ENCODE data around the gene OLFML3. TPM values are rescaled to one million over a fixed set of nuclear protein-coding genes. Genes with fewer than 3 reads are reported as not detected.
"Not testable (repeated sequence)": the region's sequence is repeated elsewhere in the genome, so short reads cannot be mapped to it uniquely, and the experiment has no call there.

Gene OLFML3
- total and polyA plus RNA-seq, 5 experiments from 2014 or later: 0.36 to 0.49 TPM; not detected in 3

- peaks cover 9 to 32% (median 23%) of the 10 kb centered on the region in 9 donors for H3K9me3 Mint-ChIP-seq
- DNase-seq (no peak), ATAC-seq (no peak)
- H3K27me3 Mint-ChIP-seq: peaks cover 0 to 7% (median 0%) of the 10 kb centered on the region in 5 donors
- peaks cover 4 to 9% (median 5%) of the 10 kb centered on the region in 4 donors for H3K4me1 Mint-ChIP-seq
- H3K4me3 Mint-ChIP-seq: no peak overlapping the region
- no peak overlapping the region for H3K27ac Mint-ChIP-seq
- H3K36me3 Mint-ChIP-seq: peaks cover 0 to 24% (median 19%) of the 10 kb centered on the region in 3 donors
- POLR2A ChIA-PET: interaction anchor here (0.7 kb wide), 2 partner anchors 12 to 345 kb away, joined by 3 to 5 read pairs; no protein-coding TSS in a partner anchor
These were observed 16.1 kb downstream of the OLFML3 start for GRCh38 chr1:113995382-113995781.

- POLR2A ChIA-PET: no interaction called here
- no peak for DNase-seq
- Mint-ChIP-seq H3K36me3 (peaks cover 0 to 19% (median 19%) of the 10 kb centered on the region in 3 donors), H3K4me1 (peaks cover 4 to 9% (median 5%) of the 10 kb centered on the region in 4 donors), H3K9me3 (peaks cover 9 to 29% (median 23%) of the 10 kb centered on the region in 9 donors), H3K27me3 (peaks cover 0 to 11% (median 0%) of the 10 kb centered on the region in 5 donors), H3K27ac (peak overlapping the region in 1 of 10 donors; percentile 13), H3K4me3 (no peak overlapping the region)
- ATAC-seq: no peak
These were observed 19.1 kb downstream of the OLFML3 start for GRCh38 chr1:113998361-113998760.

GRCh38 chr1:113999233-113999632, 20.0 kb downstream of the OLFML3 start:
- Mint-ChIP-seq H3K27me3 (peaks cover 0 to 10% (median 2%) of the 10 kb centered on the region in 5 donors), H3K4me3 (no peak overlapping the region), H3K27ac (no peak overlapping the region), H3K9me3 (peaks cover 8 to 24% (median 18%) of the 10 kb centered on the region in 9 donors), H3K36me3 (peaks cover 0 to 16% (median 16%) of the 10 kb centered on the region in 3 donors), H3K4me1 (peaks cover 4 to 9% (median 5%) of the 10 kb centered on the region in 4 donors)
- no peak for DNase-seq
- ATAC-seq: no peak
- POLR2A ChIA-PET: no interaction called here

GRCh38 chr1:113999799-114000198, 20.5 kb downstream of the OLFML3 start:
- Mint-ChIP-seq H3K27ac (no peak overlapping the region), H3K4me1 (peaks cover 4 to 9% (median 5%) of the 10 kb centered on the region in 4 donors), H3K36me3 (peaks cover 0 to 12% (median 10%) of the 10 kb centered on the region in 3 donors), H3K27me3 (peaks cover 2 to 10% (median 3%) of the 10 kb centered on the region in 5 donors), H3K9me3 (peaks cover 6 to 18% (median 12%) of the 10 kb centered on the region in 9 donors), H3K4me3 (no peak overlapping the region)
- POLR2A ChIA-PET: no interaction called here
- DNase-seq: no peak
- no peak for ATAC-seq

- Mint-ChIP-seq H3K9me3 (peaks cover 3 to 12% (median 6%) of the 10 kb centered on the region in 9 donors), H3K4me3 (no peak overlapping the region), H3K4me1 (peaks cover 4 to 9% (median 5%) of the 10 kb centered on the region in 4 donors), H3K27me3 (peaks cover 2 to 12% (median 3%) of the 10 kb centered on the region in 5 donors), H3K36me3 (peaks cover 0 to 6% (median 4%) of the 10 kb centered on the region in 3 donors), H3K27ac (no peak overlapping the region)
- POLR2A ChIA-PET: no interaction called here
- ATAC-seq (no peak), DNase-seq (no peak)
These were observed 21.1 kb downstream of the OLFML3 start for GRCh38 chr1:114000406-114000805.

GRCh38 chr1:114002492-114003239, 23.4 kb downstream of the OLFML3 start:
- no peak for ATAC-seq
- Mint-ChIP-seq H3K27ac (peak overlapping the region in 2 of 10 donors; percentile 20 to 21), H3K4me1 (peaks cover 4 to 9% (median 5%) of the 10 kb centered on the region in 4 donors), H3K36me3 (no peaks in the 10 kb centered on the region), H3K27me3 (peaks cover 3 to 12% (median 7%) of the 10 kb centered on the region in 5 donors), H3K9me3 (no peaks in the 10 kb centered on the region), H3K4me3 (no peak overlapping the region)
- no peak for DNase-seq
- POLR2A ChIA-PET: no interaction called here

GRCh38 chr1:114003431-114003830, 24.2 kb downstream of the OLFML3 start:
- H3K4me3 Mint-ChIP-seq: no peak overlapping the region
- H3K27ac Mint-ChIP-seq: peak overlapping the region in 1 of 10 donors; percentile 53
- H3K4me1 Mint-ChIP-seq: peaks cover 0 to 3% (median 2%) of the 10 kb centered on the region in 4 donors
- no peaks in the 10 kb centered on the region for H3K36me3 Mint-ChIP-seq
- POLR2A ChIA-PET: no interaction called here
- peaks cover 3 to 12% (median 6%) of the 10 kb centered on the region in 5 donors for H3K27me3 Mint-ChIP-seq
- DNase-seq: no peak
- no peaks in the 10 kb centered on the region for H3K9me3 Mint-ChIP-seq
- ATAC-seq: no peak

- H3K27me3 Mint-ChIP-seq: peaks cover 3 to 12% (median 8%) of the 10 kb centered on the region in 5 donors
- DNase-seq, H3K9me3 Mint-ChIP-seq, ATAC-seq, H3K4me3 Mint-ChIP-seq, H3K27ac Mint-ChIP-seq, POLR2A ChIA-PET, H3K36me3 Mint-ChIP-seq, H3K4me1 Mint-ChIP-seq: not testable (repeated sequence)
These were observed 27.6 kb downstream of the OLFML3 start for GRCh38 chr1:114006825-114007224.

- POLR2A ChIA-PET: no interaction called here
- Mint-ChIP-seq H3K4me3 (no peak overlapping the region), H3K36me3 (no peaks in the 10 kb centered on the region), H3K27ac (no peak overlapping the region), H3K4me1 (peaks cover 0 to 2% (median 0%) of the 10 kb centered on the region in 4 donors), H3K27me3 (peaks cover 3 to 18% (median 7%) of the 10 kb centered on the region in 5 donors), H3K9me3 (no peaks in the 10 kb centered on the region)
- DNase-seq (no peak), ATAC-seq (no peak)
These were observed 29.2 kb downstream of the OLFML3 start for GRCh38 chr1:114008480-114008941.

GRCh38 chr1:114008993-114009392, 29.7 kb downstream of the OLFML3 start:
- peaks cover 2 to 17% (median 7%) of the 10 kb centered on the region in 5 donors for H3K27me3 Mint-ChIP-seq
- DNase-seq: no peak
- POLR2A ChIA-PET: no interaction called here
- no peaks in the 10 kb centered on the region for H3K36me3 Mint-ChIP-seq
- ATAC-seq: no peak
- H3K4me1 Mint-ChIP-seq: peaks cover 0 to 2% (median 0%) of the 10 kb centered on the region in 4 donors
- no peak overlapping the region for H3K27ac Mint-ChIP-seq
- H3K9me3 Mint-ChIP-seq: no peaks in the 10 kb centered on the region
- H3K4me3 Mint-ChIP-seq: no peak overlapping the region

GRCh38 chr1:114009393-114009792, 30.1 kb downstream of the OLFML3 start:
- H3K27me3 Mint-ChIP-seq: peaks cover 2 to 13% (median 6%) of the 10 kb centered on the region in 5 donors
- ATAC-seq (no peak), DNase-seq (no peak)
- H3K4me3 Mint-ChIP-seq: no peak overlapping the region
- no peaks in the 10 kb centered on the region for H3K9me3 Mint-ChIP-seq
- H3K27ac Mint-ChIP-seq: no peak overlapping the region
- H3K36me3 Mint-ChIP-seq: no peaks in the 10 kb centered on the region
- peaks cover 0 to 2% (median 0%) of the 10 kb centered on the region in 4 donors for H3K4me1 Mint-ChIP-seq
- POLR2A ChIA-PET: no interaction called here

- no peak overlapping the region for H3K27ac Mint-ChIP-seq
- ATAC-seq (no peak), DNase-seq (no peak)
- no peak overlapping the region for H3K4me3 Mint-ChIP-seq
- H3K9me3 Mint-ChIP-seq: no peaks in the 10 kb centered on the region
- POLR2A ChIA-PET: no interaction called here
- peaks cover 0 to 2% (median 0%) of the 10 kb centered on the region in 4 donors for H3K4me1 Mint-ChIP-seq
- peaks cover 2 to 14% (median 8%) of the 10 kb centered on the region in 5 donors for H3K27me3 Mint-ChIP-seq
- no peaks in the 10 kb centered on the region for H3K36me3 Mint-ChIP-seq
These were observed 31.3 kb downstream of the OLFML3 start for GRCh38 chr1:114010433-114011184.

GRCh38 chr1:114011796-114012195, 32.5 kb downstream of the OLFML3 start:
- Mint-ChIP-seq H3K9me3 (no peaks in the 10 kb centered on the region), H3K27me3 (peaks cover under 1 to 18% (median 8%) of the 10 kb centered on the region in 5 donors), H3K4me1 (peaks cover 0 to 2% (median 0%) of the 10 kb centered on the region in 4 donors), H3K36me3 (no peaks in the 10 kb centered on the region), H3K4me3 (no peak overlapping the region), H3K27ac (peak overlapping the region in 1 of 10 donors; percentile 6)
- DNase-seq (no peak), ATAC-seq (no peak)
- POLR2A ChIA-PET: no interaction called here

Measured in naive thymus-derived CD8-positive, alpha-beta T cell (primary cell).